Keratinocyte (primary cell): Measurements from ENCODE around the gene LRRC4. TPM values are rescaled to one million over a fixed set of nuclear protein-coding genes. Genes with fewer than 3 reads are reported as not detected.

Experiments
- DNase-seq: peaks from one replicate; pipeline ENCODE4 v3.0.0-alpha.2; 2011; ENCODE audit warnings: low read depth, missing footprints, low spot score
- FAIRE-seq: peaks from 2 replicates; lab custom pipeline; 2011; peaks lifted over from hg19 to GRCh38; lab: Jason Lieb, UNC
- H2AFZ ChIP-seq: 2 replicates; pipeline ENCODE4 v1.6.0; 2012; ENCODE audit warnings: low read length, control low read depth, inconsistent platforms; ENCODE audit not compliant: control insufficient read depth
- H3K27ac ChIP-seq: 2 replicates; pipeline ENCODE4 v1.5.1; 2011; ENCODE audit warnings: low read length; ENCODE audit not compliant: control insufficient read depth, insufficient read depth
- H3K27me3 ChIP-seq: 3 replicates; pipeline ENCODE4 v1.6.0; 2011; ENCODE audit warnings: low read length; ENCODE audit not compliant: control insufficient read depth, insufficient read depth; ENCODE audit errors: extremely low read depth
- H3K36me3 ChIP-seq, 2 experiments: 2 replicates in 1 of 2; 3 replicates in 1 of 2; pipeline ENCODE4 v1.5.1; 2011; ENCODE audit warnings: low read length in 2 of 2, mild to moderate bottlenecking in 1 of 2; ENCODE audit not compliant: control insufficient read depth in 2 of 2, insufficient read depth in 2 of 2; ENCODE audit errors: extremely low read depth in 1 of 2
- H3K4me1 ChIP-seq: 3 replicates; pipeline ENCODE4 v1.5.1; 2011; ENCODE audit warnings: low read length; ENCODE audit not compliant: control insufficient read depth, insufficient read depth; ENCODE audit errors: extremely low read depth
- H3K4me2 ChIP-seq: 3 replicates; pipeline ENCODE4 v1.6.0; 2011; ENCODE audit warnings: low read depth, low read length; ENCODE audit not compliant: control insufficient read depth, insufficient read depth; ENCODE audit errors: extremely low read depth
- H3K4me3 ChIP-seq, 3 experiments: fragments of 200-600 bp in 1 of 3; sonication (generic) in 1 of 3; 2 replicates in 2 of 3; 3 replicates in 1 of 3; pipeline ENCODE4 v1.5.1; 2011 to 2016; ENCODE audit warnings: low read length in 3 of 3, mild to moderate bottlenecking in 3 of 3, control low read depth in 2 of 3, inconsistent platforms in 1 of 3, low read depth in 1 of 3, mixed read lengths in 1 of 3, mixed run types in 1 of 3, moderate library complexity in 1 of 3; ENCODE audit not compliant: control insufficient read depth in 2 of 3, insufficient read depth in 2 of 3; ENCODE audit errors: extremely low read depth in 1 of 3
- H3K79me2 ChIP-seq: 2 replicates; pipeline ENCODE4 v1.6.0; 2012; ENCODE audit warnings: low read length; ENCODE audit not compliant: control insufficient read depth, insufficient read depth
- H3K9ac ChIP-seq: 3 replicates; pipeline ENCODE4 v1.6.0; 2011; ENCODE audit warnings: low read length; ENCODE audit not compliant: control insufficient read depth, insufficient read depth; ENCODE audit errors: extremely low read depth
- H3K9me1 ChIP-seq: 3 replicates; pipeline ENCODE4 v1.6.0; 2011; ENCODE audit warnings: low read length; ENCODE audit not compliant: control insufficient read depth, insufficient read depth; ENCODE audit errors: extremely low read depth
- H3K9me3 ChIP-seq: 2 replicates; pipeline ENCODE4 v1.5.1; 2012; ENCODE audit warnings: low read depth, low read length; ENCODE audit not compliant: control insufficient read depth
- H4K20me1 ChIP-seq: 3 replicates; pipeline ENCODE4 v1.6.0; 2011; ENCODE audit warnings: low read length; ENCODE audit not compliant: control insufficient read depth, insufficient read depth; ENCODE audit errors: extremely low read depth
- CTCF ChIP-seq, 3 experiments: IDR thresholded peaks in 1 of 3; conservative IDR thresholded peaks in 1 of 3; optimal IDR thresholded peaks in 1 of 3; 2 replicates in 2 of 3; 3 replicates in 1 of 3; pipeline versions ENCODE3 to v1.5.1; 2011; ENCODE audit warnings: low read length in 3 of 3, mild to moderate bottlenecking in 3 of 3, moderate library complexity in 2 of 3, control low read depth in 1 of 3, inconsistent platforms in 1 of 3; ENCODE audit not compliant: insufficient read depth in 2 of 3; ENCODE audit errors: extremely low read depth in 1 of 3
- EZH2 ChIP-seq: IDR thresholded peaks from one replicate; pipeline ENCODE4 v1.6.1; 2012; ENCODE audit warnings: inconsistent platforms, mild to moderate bottlenecking, low read length, moderate library complexity
- dilution Hi-C: fragments of 300-500 bp; cut with MboI; formaldehyde crosslinking; loops from one replicate; pipeline ENCODE4 v1.7.0; 2020; ENCODE audit warnings: low sequenced_read_pairs; ENCODE audit not compliant: extremely low pct_ligation_motif_present
- polyA plus RNA-seq, 5 experiments: library from polyadenylated mRNA; depleted of rRNA in 3 of 5; stranded (reverse) in 3 of 5; stranded (forward) in 1 of 5; unstranded in 1 of 5; fragments of >200 nt; gene quantifications; 1 replicate in 1 of 5; 2 replicates in 3 of 5; 3 replicates in 1 of 5; pipeline versions ENCODE4 v1.2.1 to v1.2.3, GENCODE V29; 2011 to 2012; ENCODE audit warnings: missing spikeins in 2 of 5, low read depth in 1 of 5, low replicate concordance in 1 of 5

LRRC4 gene
- polyA plus RNA-seq, 1 donor (not counting 4 experiments of a cell fraction or from before 2014, with no cell fraction given): 0.07 TPM

GRCh38 chr7:128007303-128007680 lies 23.9 kb downstream of the LRRC4 start:
- DNase-seq (no peak), FAIRE-seq (no peak)
- H3K9ac ChIP-seq: no peak overlapping the region
- no peaks in the 10 kb centered on the region for H3K27me3 ChIP-seq
- no peaks in the 10 kb centered on the region for H3K9me3 ChIP-seq
- peaks cover 14 to 16% of the 10 kb centered on the region in 2 experiments for H3K36me3 ChIP-seq
- H3K9me1 ChIP-seq: no peaks in the 10 kb centered on the region
- no peaks in the 10 kb centered on the region for H4K20me1 ChIP-seq
- no peak overlapping the region for H3K4me3 ChIP-seq
- no peaks in the 10 kb centered on the region for H3K79me2 ChIP-seq
- no peak overlapping the region for H2AFZ ChIP-seq
- dilution Hi-C loops: no loop called here
- no peak overlapping the region for H3K4me2 ChIP-seq
- TF ChIP-seq CTCF (optimal IDR thresholded peaks at IDR 0.05 in 1 of 3, IDR thresholded peaks at IDR 0.05 in 1 of 3, conservative IDR thresholded peaks at IDR 0.05 in 1 of 3; ENCODE audit: extremely low read depth in 1 of 3, insufficient read depth in 2 of 3, low read length in 3 of 3) (no peak), EZH2 (no peak)
- no peak overlapping the region for H3K27ac ChIP-seq
- no peaks in the 10 kb centered on the region for H3K4me1 ChIP-seq

- no peak for DNase-seq
- H2AFZ ChIP-seq: no peak overlapping the region
- H3K9me1 ChIP-seq: no peaks in the 10 kb centered on the region
- H3K79me2 ChIP-seq: no peaks in the 10 kb centered on the region
- no peaks in the 10 kb centered on the region for H3K27me3 ChIP-seq
- H3K27ac ChIP-seq: no peak overlapping the region
- no peaks in the 10 kb centered on the region for H3K9me3 ChIP-seq
- H3K4me2 ChIP-seq: no peak overlapping the region
- no peak for TF ChIP-seq EZH2
- TF ChIP-seq CTCF (optimal IDR thresholded peaks at IDR 0.05 in 1 of 3, IDR thresholded peaks at IDR 0.05 in 1 of 3, conservative IDR thresholded peaks at IDR 0.05 in 1 of 3; ENCODE audit: extremely low read depth in 1 of 3, insufficient read depth in 2 of 3, low read length in 3 of 3): no peak
- no peaks in the 10 kb centered on the region for H3K4me1 ChIP-seq
- no peaks in the 10 kb centered on the region for H4K20me1 ChIP-seq
- dilution Hi-C loops: no loop called here
- peaks cover 12 to 16% of the 10 kb centered on the region in 2 experiments for H3K36me3 ChIP-seq
- no peak overlapping the region for H3K9ac ChIP-seq
- no peak for FAIRE-seq
- no peak overlapping the region for H3K4me3 ChIP-seq
These were observed 24.5 kb downstream of the LRRC4 start for GRCh38 chr7:128006550-128007302.
